DND-41 (cell line): ENCODE measurements around the gene STARD3.

ENCODE experiments used
- ATAC-seq: fragments of 200-7000 bp; cut with Tn5 transposase; 3 replicates; pipeline ENCODE4 v1.9.1; 2021; ENCODE audit warnings: low read depth; ENCODE audit not compliant: insufficient read depth
- DNase-seq: peaks from one replicate; pipeline ENCODE4 v3.0.0-alpha.2; 2020
- H2AFZ ChIP-seq: 2 replicates; pipeline ENCODE4 v1.6.0; 2012; ENCODE audit warnings: low read depth, low read length
- H3K27ac ChIP-seq: 2 replicates; pipeline ENCODE4 v1.5.1; 2012; ENCODE audit warnings: low read length, inconsistent platforms
- H3K27me3 ChIP-seq: fragments of 200-600 bp; sonication (generic); 2 replicates; pipeline ENCODE4 v1.6.0; 2012; ENCODE audit warnings: low read length, mild to moderate bottlenecking, inconsistent platforms; ENCODE audit not compliant: insufficient read depth, poor library complexity
- H3K36me3 ChIP-seq: 2 replicates; pipeline ENCODE4 v1.5.1; 2012; ENCODE audit warnings: low read length, inconsistent platforms; ENCODE audit not compliant: insufficient read depth
- H3K4me1 ChIP-seq: 2 replicates; pipeline ENCODE4 v1.5.1; 2012; ENCODE audit warnings: mild to moderate bottlenecking, low read length; ENCODE audit not compliant: insufficient read depth
- H3K4me2 ChIP-seq: 2 replicates; pipeline ENCODE4 v1.6.0; 2012; ENCODE audit warnings: mild to moderate bottlenecking, moderate library complexity, low read length, inconsistent platforms; ENCODE audit not compliant: insufficient read depth
- H3K4me3 ChIP-seq, 2 experiments: fragments of 200-600 bp in 1 of 2; shearing (Covaris generic) in 1 of 2; 2 replicates each; pipeline ENCODE4 v1.5.1; 2012 to 2016; ENCODE audit warnings: inconsistent platforms in 2 of 2, low read length in 2 of 2, mild to moderate bottlenecking in 2 of 2, low read depth in 1 of 2, moderate library complexity in 1 of 2
- H3K79me2 ChIP-seq: 2 replicates; pipeline ENCODE4 v1.6.0; 2012; ENCODE audit warnings: low read length, inconsistent platforms; ENCODE audit not compliant: insufficient read depth
- H3K9ac ChIP-seq: 2 replicates; pipeline ENCODE4 v1.6.0; 2012; ENCODE audit warnings: low read depth, mild to moderate bottlenecking, inconsistent platforms, low read length, moderate library complexity
- H3K9me3 ChIP-seq: 2 replicates; pipeline ENCODE4 v1.5.1; 2012; ENCODE audit warnings: low read length, moderate library complexity, mild to moderate bottlenecking, inconsistent platforms; ENCODE audit not compliant: insufficient read depth, severe bottlenecking
- H4K20me1 ChIP-seq: 2 replicates; pipeline ENCODE4 v1.6.0; 2012; ENCODE audit warnings: low read length; ENCODE audit not compliant: insufficient read depth
- CTCF ChIP-seq: IDR thresholded peaks from 2 replicates; pipeline ENCODE4 v1.5.1; 2012; ENCODE audit warnings: borderline replicate concordance, low read length, moderate library complexity, mild to moderate bottlenecking; ENCODE audit not compliant: poor library complexity, severe bottlenecking; ENCODE audit errors: extremely low read depth
- EZH2 ChIP-seq: IDR thresholded peaks from 3 replicates; pipeline ENCODE4 v1.6.1; 2012; ENCODE audit warnings: borderline replicate concordance, low read depth, mild to moderate bottlenecking, moderate library complexity, low read length, inconsistent platforms; ENCODE audit not compliant: severe bottlenecking

STARD3 gene

GRCh38 chr17:39595294-39595693 is 41.6 kb upstream of the STARD3 start:
- Histone ChIP-seq H3K9me3 (no peaks in the 10 kb centered on the region), H3K4me1 (no peaks in the 10 kb centered on the region), H3K27ac (no peak overlapping the region), H4K20me1 (peaks cover 7% of the 10 kb centered on the region; the same call in 1 of the 2 replicates), H3K4me3 (no peak overlapping the region), H3K27me3 (peaks cover 18% of the 10 kb centered on the region), H3K9ac (no peak overlapping the region), H2AFZ (no peak overlapping the region), H3K36me3 (no peaks in the 10 kb centered on the region), H3K79me2 (no peaks in the 10 kb centered on the region), H3K4me2 (no peak overlapping the region)
- DNase-seq, result no peak
- ATAC-seq, result no peak
- TF ChIP-seq CTCF (no peak), EZH2 (no peak)

GRCh38 chr17:39595928-39596510 is 40.9 kb upstream of the STARD3 start:
- Histone ChIP-seq H2AFZ (no peak overlapping the region), H3K36me3 (no peaks in the 10 kb centered on the region), H3K4me3 (no peak overlapping the region), H3K4me2 (no peak overlapping the region), H3K27ac (no peak overlapping the region), H3K9me3 (no peaks in the 10 kb centered on the region), H4K20me1 (peaks cover 7% of the 10 kb centered on the region; the same call in 1 of the 2 replicates), H3K27me3 (peaks cover 26% of the 10 kb centered on the region), H3K4me1 (no peaks in the 10 kb centered on the region), H3K9ac (no peak overlapping the region), H3K79me2 (no peaks in the 10 kb centered on the region)
- TF ChIP-seq CTCF (no peak), EZH2 (no peak)
- no peak for ATAC-seq
- no peak for DNase-seq

GRCh38 chr17:39596543-39597267 is 40.2 kb upstream of the STARD3 start:
- Histone ChIP-seq H2AFZ (no peak overlapping the region), H3K4me3 (no peak overlapping the region), H3K27ac (no peak overlapping the region), H3K4me1 (no peaks in the 10 kb centered on the region), H3K36me3 (no peaks in the 10 kb centered on the region), H4K20me1 (peaks cover 13% of the 10 kb centered on the region; the same call in 1 of the 2 replicates), H3K4me2 (no peak overlapping the region), H3K27me3 (peaks cover 32% of the 10 kb centered on the region), H3K9ac (no peak overlapping the region), H3K79me2 (no peaks in the 10 kb centered on the region), H3K9me3 (no peaks in the 10 kb centered on the region)
- no peak for TF ChIP-seq CTCF
- TF ChIP-seq EZH2, result no peak
- ATAC-seq (no peak), DNase-seq (no peak)
